HG03064 (cell line): ENCODE results near the gene CHST11.

Experiments used
- ATAC-seq: cut with Tn5 transposase; IDR thresholded peaks from one replicate; pipeline ENCODE4 v1.9.1; 2021; ENCODE audit warnings: low read depth; ENCODE audit not compliant: unreplicated experiment

Gene CHST11

GRCh38 chr12:104458694-104459367 is 2.1 kb downstream of the CHST11 start:
- no peak for ATAC-seq

- no peak for ATAC-seq
Measured at GRCh38 chr12:104459368-104459909, 2.7 kb downstream of the CHST11 start.

- no peak for ATAC-seq
Measured at GRCh38 chr12:104460041-104460719, 3.4 kb downstream of the CHST11 start.

- no peak for ATAC-seq
Measured at GRCh38 chr12:104460973-104461698, 4.4 kb downstream of the CHST11 start.

GRCh38 chr12:104462325-104462724 is 5.6 kb downstream of the CHST11 start:
- no peak for ATAC-seq

- no peak for ATAC-seq
Measured at GRCh38 chr12:104462931-104463339, 6.2 kb downstream of the CHST11 start.

GRCh38 chr12:104463368-104463767 is 6.6 kb downstream of the CHST11 start:
- no peak for ATAC-seq

GRCh38 chr12:104464899-104465298 is 8.2 kb downstream of the CHST11 start:
- ATAC-seq: no peak

GRCh38 chr12:104466709-104467345 is 10.1 kb downstream of the CHST11 start:
- no peak for ATAC-seq

- ATAC-seq: no peak
Measured at GRCh38 chr12:104467346-104467837, 10.6 kb downstream of the CHST11 start.

GRCh38 chr12:104468371-104468770 is 11.6 kb downstream of the CHST11 start:
- ATAC-seq: no peak

GRCh38 chr12:104469066-104469465 is 12.3 kb downstream of the CHST11 start:
- ATAC-seq: no peak

- no peak for ATAC-seq
Measured at GRCh38 chr12:104469523-104469922, 12.8 kb downstream of the CHST11 start.

GRCh38 chr12:104470521-104470920 is 13.8 kb downstream of the CHST11 start:
- no peak for ATAC-seq

- no peak for ATAC-seq
Measured at GRCh38 chr12:104471336-104471735, 14.6 kb downstream of the CHST11 start.

- ATAC-seq: no peak
Measured at GRCh38 chr12:104472748-104473147, 16.0 kb downstream of the CHST11 start.

- ATAC-seq: peak; percentile 48
Measured at GRCh38 chr12:104473374-104473983, 16.7 kb downstream of the CHST11 start.

- no peak for ATAC-seq
Measured at GRCh38 chr12:104475271-104475670, 18.5 kb downstream of the CHST11 start.

- no peak for ATAC-seq
Measured at GRCh38 chr12:104477510-104478390, 21.0 kb downstream of the CHST11 start.
